Testis (tissue), 2 donors: ENCODE measurements around the gene ANTXR2.

Experiments used
- POLR2A ChIP-seq: fragments of 450-650 bp; IDR thresholded peaks from one replicate; pipeline ENCODE4 v1.6.1; 2017; ENCODE audit warnings: antibody characterized with exemption, mild to moderate bottlenecking, moderate library complexity
- TF ChIP-seq, protein P1 (sequence below), 3 experiments: fragments of 450-650 bp in 2 of 3; fragments of 200-600 bp in 1 of 3; sonication (generic) in 1 of 3; IDR thresholded peaks; one replicate each; pipeline ENCODE4 v1.5.1; 2016 to 2019; ENCODE audit warnings: antibody characterized with exemption in 3 of 3, mild to moderate bottlenecking in 2 of 3, moderate library complexity in 1 of 3

DNA sequence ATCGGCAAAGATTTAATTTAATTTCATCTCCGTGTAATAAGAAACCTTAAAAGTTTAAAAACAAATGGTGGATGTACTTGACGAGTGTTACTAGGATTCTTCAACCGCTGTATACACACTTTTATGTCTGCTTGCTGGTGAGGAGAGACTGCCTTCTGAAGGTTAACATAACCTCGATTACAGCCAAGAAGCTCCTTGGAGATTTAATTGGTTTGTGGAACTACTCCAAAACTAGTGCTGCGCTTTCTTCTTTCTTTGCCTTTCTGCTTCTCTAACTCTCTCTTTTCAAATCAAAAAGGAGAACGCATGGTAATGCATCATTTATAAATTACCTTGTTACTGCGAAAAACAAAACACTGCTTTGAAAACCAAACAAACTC lies 109.0 kb downstream of the ANTXR2 start:
- TF ChIP-seq, protein P1, sequence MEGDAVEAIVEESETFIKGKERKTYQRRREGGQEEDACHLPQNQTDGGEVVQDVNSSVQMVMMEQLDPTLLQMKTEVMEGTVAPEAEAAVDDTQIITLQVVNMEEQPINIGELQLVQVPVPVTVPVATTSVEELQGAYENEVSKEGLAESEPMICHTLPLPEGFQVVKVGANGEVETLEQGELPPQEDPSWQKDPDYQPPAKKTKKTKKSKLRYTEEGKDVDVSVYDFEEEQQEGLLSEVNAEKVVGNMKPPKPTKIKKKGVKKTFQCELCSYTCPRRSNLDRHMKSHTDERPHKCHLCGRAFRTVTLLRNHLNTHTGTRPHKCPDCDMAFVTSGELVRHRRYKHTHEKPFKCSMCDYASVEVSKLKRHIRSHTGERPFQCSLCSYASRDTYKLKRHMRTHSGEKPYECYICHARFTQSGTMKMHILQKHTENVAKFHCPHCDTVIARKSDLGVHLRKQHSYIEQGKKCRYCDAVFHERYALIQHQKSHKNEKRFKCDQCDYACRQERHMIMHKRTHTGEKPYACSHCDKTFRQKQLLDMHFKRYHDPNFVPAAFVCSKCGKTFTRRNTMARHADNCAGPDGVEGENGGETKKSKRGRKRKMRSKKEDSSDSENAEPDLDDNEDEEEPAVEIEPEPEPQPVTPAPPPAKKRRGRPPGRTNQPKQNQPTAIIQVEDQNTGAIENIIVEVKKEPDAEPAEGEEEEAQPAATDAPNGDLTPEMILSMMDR (IDR thresholded peaks at IDR 0.05) = no peak
- TF ChIP-seq POLR2A = no peak
